GM12864 (cell line): Measurements from ENCODE around the gene KLF15.

Experiments
- DNase-seq: peaks from one replicate; pipeline ENCODE4 v3.0.0-alpha.2; 2011; ENCODE audit warnings: low read depth
- H3K4me3 ChIP-seq: 2 replicates; pipeline ENCODE4 v1.5.1; 2011; ENCODE audit warnings: mild to moderate bottlenecking, low read depth, low read length, control low read depth
- TF ChIP-seq, protein P1 (sequence below): IDR thresholded peaks from 2 replicates; pipeline ENCODE4 v1.5.1; 2011; ENCODE audit warnings: low read depth, mild to moderate bottlenecking, moderate library complexity, low read length, control low read depth, inconsistent platforms; ENCODE audit errors: missing control alignments

KLF15 gene

DNA sequence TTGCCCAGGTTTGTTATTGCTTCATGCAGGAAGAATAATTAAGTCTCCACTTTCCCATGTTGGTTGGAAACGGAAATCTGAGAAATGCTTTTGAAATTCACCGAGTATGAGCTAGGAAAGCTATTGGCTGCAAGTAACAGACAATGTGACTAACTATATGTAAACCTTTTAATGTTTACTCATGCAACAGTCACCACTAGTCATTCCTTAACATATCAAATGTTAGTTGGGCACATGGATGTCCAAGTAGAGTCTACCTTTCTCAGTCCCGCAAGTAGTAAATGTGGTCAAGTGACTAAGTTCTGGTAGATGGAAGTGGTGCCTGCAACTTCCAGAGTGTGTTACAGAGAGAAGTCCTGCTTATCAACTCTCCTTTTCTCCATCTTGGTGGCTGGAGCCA is 52.5 kb downstream of the KLF15 start:
- no peak for DNase-seq
- TF ChIP-seq, protein P1, sequence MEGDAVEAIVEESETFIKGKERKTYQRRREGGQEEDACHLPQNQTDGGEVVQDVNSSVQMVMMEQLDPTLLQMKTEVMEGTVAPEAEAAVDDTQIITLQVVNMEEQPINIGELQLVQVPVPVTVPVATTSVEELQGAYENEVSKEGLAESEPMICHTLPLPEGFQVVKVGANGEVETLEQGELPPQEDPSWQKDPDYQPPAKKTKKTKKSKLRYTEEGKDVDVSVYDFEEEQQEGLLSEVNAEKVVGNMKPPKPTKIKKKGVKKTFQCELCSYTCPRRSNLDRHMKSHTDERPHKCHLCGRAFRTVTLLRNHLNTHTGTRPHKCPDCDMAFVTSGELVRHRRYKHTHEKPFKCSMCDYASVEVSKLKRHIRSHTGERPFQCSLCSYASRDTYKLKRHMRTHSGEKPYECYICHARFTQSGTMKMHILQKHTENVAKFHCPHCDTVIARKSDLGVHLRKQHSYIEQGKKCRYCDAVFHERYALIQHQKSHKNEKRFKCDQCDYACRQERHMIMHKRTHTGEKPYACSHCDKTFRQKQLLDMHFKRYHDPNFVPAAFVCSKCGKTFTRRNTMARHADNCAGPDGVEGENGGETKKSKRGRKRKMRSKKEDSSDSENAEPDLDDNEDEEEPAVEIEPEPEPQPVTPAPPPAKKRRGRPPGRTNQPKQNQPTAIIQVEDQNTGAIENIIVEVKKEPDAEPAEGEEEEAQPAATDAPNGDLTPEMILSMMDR: no peak
- no peak overlapping the region for H3K4me3 ChIP-seq

DNA sequence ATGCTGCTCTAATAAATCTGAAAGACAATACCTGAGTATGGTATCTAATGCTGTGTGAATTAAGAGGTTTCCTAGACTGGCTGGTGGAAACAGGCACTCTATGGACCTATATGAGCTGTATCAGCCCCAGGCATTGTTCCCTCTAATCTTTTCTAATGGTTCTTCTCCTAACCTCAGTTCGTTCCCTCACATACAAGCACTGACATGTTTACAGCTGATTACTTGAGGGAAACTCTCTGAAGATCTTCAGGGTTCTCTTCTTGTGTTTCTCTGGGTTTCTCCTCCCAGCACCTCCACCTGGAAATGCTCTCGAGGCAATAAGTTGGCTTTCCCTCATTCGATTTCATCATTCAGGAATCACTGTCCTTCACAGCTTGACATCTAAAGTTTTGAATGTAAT is 52.9 kb downstream of the KLF15 start:
- H3K4me3 ChIP-seq: no peak overlapping the region
- TF ChIP-seq, protein P1: no peak
- DNase-seq: no peak

DNA sequence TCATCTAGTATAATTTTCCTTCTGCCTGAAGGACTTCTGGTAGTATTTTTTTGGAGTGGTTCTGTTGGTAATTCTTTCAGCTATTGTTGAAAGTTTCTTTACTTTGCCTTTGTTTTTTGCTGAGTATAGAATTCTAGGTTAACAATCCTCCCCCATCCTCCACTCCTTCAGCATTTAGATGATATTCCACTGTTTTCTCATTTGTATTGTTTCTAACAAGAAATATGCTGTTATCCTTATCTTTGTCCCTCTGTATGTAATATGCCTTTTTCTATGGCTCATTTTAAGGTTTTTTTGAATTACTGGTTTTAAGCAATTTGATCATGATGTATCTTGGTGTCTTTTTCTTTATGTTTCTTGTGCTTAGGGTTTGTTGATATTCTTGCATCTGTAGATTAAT is 53.9 kb downstream of the KLF15 start:
- H3K4me3 ChIP-seq: no peak overlapping the region
- DNase-seq: no peak
- TF ChIP-seq, protein P1: no peak

GRCh38 chr3:126300761-126301481 is 56.3 kb downstream of the KLF15 start:
- no peak for DNase-seq
- no peak overlapping the region for H3K4me3 ChIP-seq
- TF ChIP-seq, protein P1: no peak

DNA sequence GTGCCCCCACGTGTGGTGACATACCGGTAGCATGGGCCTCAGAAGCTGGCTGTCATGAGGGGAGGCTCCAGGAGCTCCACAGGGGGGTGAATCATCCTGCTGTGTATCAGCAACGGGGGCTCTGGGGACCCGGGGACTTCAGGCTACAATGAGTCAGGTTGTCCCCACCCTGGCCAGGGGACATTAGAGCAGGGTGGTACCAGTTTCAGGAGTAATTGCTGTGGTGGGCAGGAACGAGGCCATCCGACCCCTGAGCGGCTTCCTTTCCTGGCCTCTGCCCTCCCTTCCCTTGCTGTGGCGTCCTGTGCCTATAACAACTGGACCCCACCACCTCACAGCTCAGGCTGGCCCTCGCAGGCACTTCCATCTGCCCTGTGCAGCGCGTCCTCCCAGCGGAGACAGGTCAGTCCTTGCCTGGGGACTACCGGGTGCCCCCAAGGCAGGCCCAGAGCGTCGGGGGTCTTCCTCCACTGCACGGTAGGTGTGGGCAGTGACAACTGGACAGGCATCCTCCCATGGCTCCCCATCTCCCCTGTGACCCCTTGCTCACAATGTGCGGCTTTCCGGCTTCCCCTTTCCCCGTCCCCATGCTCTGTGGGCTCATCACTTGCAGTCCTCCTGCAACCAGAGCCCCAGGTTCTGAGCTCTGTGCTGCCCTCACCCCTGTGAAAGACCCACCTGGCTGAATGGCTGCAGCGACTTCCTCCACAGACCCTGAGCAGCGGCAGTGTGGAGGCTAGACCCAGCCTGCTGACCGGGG is 57.0 kb downstream of the KLF15 start:
- DNase-seq: no peak
- TF ChIP-seq, protein P1: no peak
- H3K4me3 ChIP-seq: no peak overlapping the region

DNA sequence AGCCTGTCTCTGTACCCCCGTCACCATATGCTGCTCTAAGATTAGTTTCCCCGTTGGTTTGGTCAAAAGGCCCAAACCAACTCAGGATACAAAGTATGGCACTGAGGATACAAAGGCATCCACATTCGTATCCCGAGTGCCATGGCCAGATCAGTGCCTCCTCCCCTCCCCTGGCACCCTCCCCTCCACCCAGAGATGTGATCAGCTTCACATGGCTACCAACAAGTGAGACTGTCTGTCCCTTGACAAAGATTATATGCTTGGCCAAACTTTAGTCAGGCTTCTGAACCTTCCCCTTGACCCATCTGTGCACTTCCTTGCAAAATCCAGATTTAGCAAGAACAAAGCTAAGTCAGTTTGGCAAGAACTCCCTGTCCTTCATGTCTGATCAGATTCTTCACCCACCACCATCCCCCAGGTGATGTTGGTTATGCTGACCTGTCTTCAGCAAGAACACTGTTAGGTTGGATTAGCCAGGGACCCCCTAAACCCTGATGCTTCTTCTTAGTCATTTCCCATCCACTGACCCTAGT is 61.7 kb downstream of the KLF15 start:
- no peak overlapping the region for H3K4me3 ChIP-seq
- no peak for DNase-seq
- TF ChIP-seq, protein P1: no peak
